ENCODE measurements around the gene NOP14. TPM values are rescaled to one million over a fixed set of nuclear protein-coding genes. Genes with fewer than 3 reads are reported as not detected.

NOP14 gene
- total RNA-seq, 1 experiment from 2014 or later, result 50.1 TPM

- Histone ChIP-seq H3K4ac (ENCODE audit: low read depth, low read length) (no peak overlapping the region), H3K27ac (ENCODE audit: insufficient read length, low read depth, low read length) (no peak overlapping the region), H3K9me3 (ENCODE audit: control insufficient read depth, low read depth, low read length) (no peaks in the 10 kb centered on the region), H2AK5ac (ENCODE audit: insufficient read length, low read length) (no peak overlapping the region), H4K8ac (replicated peaks; ENCODE audit: insufficient read length, low read depth, low read length) (no peak overlapping the region), H3K4me1 (ENCODE audit: insufficient read depth, low read length) (no peaks in the 10 kb centered on the region), H3K23ac (ENCODE audit: insufficient read length, low read depth, low read length) (no peak overlapping the region), H2AFZ (ENCODE audit: low read length) (no peak overlapping the region), H4K5ac (ENCODE audit: insufficient read length, low read depth, low read length) (no peak overlapping the region), H3T11ph (ENCODE audit: low read length) (no peak overlapping the region), H3K79me1 (ENCODE audit: insufficient read depth, low read depth, low read length, poor library complexity, severe bottlenecking) (no peaks in the 10 kb centered on the region), H2BK20ac (ENCODE audit: low read depth, low read length, poor library complexity, severe bottlenecking) (no peak overlapping the region), H2BK15ac (ENCODE audit: low read depth, low read length) (no peak overlapping the region), H3K79me2 (ENCODE audit: insufficient read depth, low read length) (no peaks in the 10 kb centered on the region), H3K23me2 (ENCODE audit: insufficient read length, low read depth, low read length, poor library complexity, severe bottlenecking) (no peaks in the 10 kb centered on the region), H3K14ac (ENCODE audit: insufficient read depth, low read length) (no peak overlapping the region), H3K4me2 (ENCODE audit: insufficient read depth, insufficient read length, low read length) (no peak overlapping the region), H2BK12ac (ENCODE audit: insufficient read length, low read depth, low read length) (no peak overlapping the region), H2BK5ac (ENCODE audit: insufficient read length, low read length) (no peak overlapping the region), H2BK120ac (ENCODE audit: low read depth, low read length, poor library complexity, severe bottlenecking) (no peak overlapping the region), H4K20me1 (ENCODE audit: control insufficient read depth, insufficient read depth, insufficient read length) (no peaks in the 10 kb centered on the region), H3K27me3 (ENCODE audit: insufficient read depth, low read length) (no peaks in the 10 kb centered on the region), H3K18ac (ENCODE audit: insufficient read length, low read depth, low read length) (no peak overlapping the region), H4K91ac (ENCODE audit: insufficient read length, low read depth, low read length) (no peak overlapping the region), H3K9ac (ENCODE audit: extremely low read depth, insufficient read length, low read length) (no peak overlapping the region), H3K56ac (ENCODE audit: insufficient read length, low read depth, low read length) (no peak overlapping the region)
- no CpG with 5 or more reads among the region's 2 CpGs for WGBS (ENCODE audit: extremely low coverage, insufficient read length, low lambda C conversion rate)
- Mint-ChIP-seq H3K9me3 (no peaks in the 10 kb centered on the region), H3K27ac (no peak overlapping the region), H3K27me3 (ENCODE audit: low read depth) (no peaks in the 10 kb centered on the region; the same call in 1 of the 2 replicates), H3K4me1 (0 out of 4 replicates have a peak, but pooled peaks cover 0 to 2% of the 10 kb centered on the region in 2 experiments), H3K4me3 (no peak overlapping the region), H3K36me3 (ENCODE audit: insufficient read depth in 1 of 3, low read depth in 3 of 3) (no peaks in the 10 kb centered on the region)
- no peak for TF ChIP-seq CTCF (conservative IDR thresholded peaks at IDR 0.05)
- DNase-seq, result no peak
Observed at GRCh38 chr4:3007724-3008123, 44.5 kb upstream of the NOP14 start.

All from H9 (cell line).